OCI-LY3 (cell line): Measurements from ENCODE around the gene TNFAIP8L1.

Experiments used
- H2AFZ ChIP-seq: fragments of 200-600, 300-600 bp; shearing (Covaris generic); 2 replicates; pipeline ENCODE4 v1.6.0; 2014; ENCODE audit warnings: antibody characterized with exemption, low read depth, low read length
- H3K27ac ChIP-seq: fragments of 200-600, 300-600 bp; sonication (generic); 2 replicates; pipeline ENCODE4 v1.5.1; 2014; ENCODE audit warnings: mild to moderate bottlenecking, low read length, moderate library complexity, mixed read lengths
- H3K27me3 ChIP-seq: fragments of 200-600, 300-600 bp; sonication (generic); 2 replicates; pipeline ENCODE4 v1.6.1; 2014; ENCODE audit warnings: low read depth, low read length, mixed read lengths
- H3K36me3 ChIP-seq: fragments of 200-600, 300-600 bp; sonication (generic); replicated peaks from 2 replicates; pipeline ENCODE3; 2014; ENCODE audit warnings: low read depth, low read length, mixed read lengths
- H3K4me1 ChIP-seq: fragments of 300-600, 200-600 bp; sonication (generic); 2 replicates; pipeline ENCODE4 v1.6.1; 2014; ENCODE audit warnings: low read length, mixed read lengths
- H3K4me2 ChIP-seq: fragments of 200-600, 300-600 bp; sonication (generic); 2 replicates; pipeline ENCODE4 v1.6.1; 2014; ENCODE audit warnings: low read length, mixed read lengths
- H3K4me3 ChIP-seq: fragments of 300-600, 200-600 bp; sonication (generic); 2 replicates; pipeline ENCODE4 v1.5.1; 2014; ENCODE audit warnings: antibody characterized with exemption, mild to moderate bottlenecking, low read length, moderate library complexity
- H3K79me2 ChIP-seq: fragments of 300-600, 200-600 bp; shearing (Covaris generic); 2 replicates; pipeline ENCODE4 v1.6.1; 2014; ENCODE audit warnings: mild to moderate bottlenecking, low read length, mixed read lengths
- H3K9ac ChIP-seq: fragments of 300-600, 200-600 bp; shearing (Covaris generic); 2 replicates; pipeline ENCODE4 v1.6.0; 2014; ENCODE audit warnings: mild to moderate bottlenecking, low read length, moderate library complexity
- H3K9me3 ChIP-seq: fragments of 200-600, 300-600 bp; shearing (Covaris generic); 2 replicates; pipeline ENCODE4 v1.6.1; 2014; ENCODE audit warnings: low read length, mixed read lengths; ENCODE audit not compliant: insufficient read depth
- H4K20me1 ChIP-seq: fragments of 200-600, 300-600 bp; sonication (generic); 2 replicates; pipeline ENCODE4 v1.6.1; 2016; ENCODE audit warnings: low read length, mixed read lengths; ENCODE audit not compliant: insufficient read depth
- EZH2phosphoT487 ChIP-seq: fragments of 200-600 bp; shearing (Covaris generic); IDR thresholded peaks from 2 replicates; pipeline ENCODE4 v1.6.1; 2018; ENCODE audit warnings: antibody characterized with exemption, mixed run types, low read depth
- TF ChIP-seq, protein P1 (sequence below): fragments of 200-600, 300-600 bp; sonication (generic); IDR thresholded peaks from 2 replicates; pipeline ENCODE4 v1.5.1; 2014; ENCODE audit warnings: antibody characterized with exemption, low read length, low read depth

TNFAIP8L1 gene

DNA sequence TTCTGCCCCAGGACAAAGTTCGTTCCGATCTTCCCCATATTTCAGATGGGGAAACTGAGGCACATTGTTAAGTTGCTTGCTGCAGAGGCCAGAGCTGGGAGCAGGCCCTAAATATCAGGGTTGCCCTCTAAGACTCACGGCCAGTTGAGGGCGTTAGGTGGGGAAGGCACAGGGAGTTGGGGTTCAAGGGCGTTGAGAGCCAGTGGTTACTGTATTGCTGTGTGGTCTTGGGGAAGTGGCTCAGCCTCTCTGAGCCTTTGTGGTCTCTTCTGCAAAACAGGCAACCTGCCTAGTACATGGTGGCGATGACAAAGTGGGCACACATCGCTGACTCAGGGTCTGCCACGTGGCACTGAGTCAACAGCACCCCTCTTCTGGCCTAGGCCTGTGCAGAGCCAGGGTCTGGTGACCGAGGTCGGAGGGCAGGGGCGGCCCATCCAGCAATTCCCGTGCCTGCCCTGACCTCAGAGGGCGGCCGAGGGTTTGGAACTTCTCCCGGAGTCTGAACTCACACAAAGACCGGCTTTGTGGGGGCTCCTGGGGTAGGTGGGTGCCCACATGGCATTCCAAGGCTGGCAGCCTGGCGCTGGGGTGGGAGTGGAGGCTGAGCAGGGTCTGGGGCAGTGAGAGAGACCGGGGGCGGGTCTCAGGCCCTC lies 10.2 kb downstream of the TNFAIP8L1 start:
- 0 out of 2 replicates have a peak, but pooled peaks cover 6% of the 10 kb centered on the region for H3K79me2 ChIP-seq
- peaks cover 13% of the 10 kb centered on the region for H3K4me1 ChIP-seq
- H3K27me3 ChIP-seq = no peaks in the 10 kb centered on the region
- no peak overlapping the region for H3K9ac ChIP-seq
- H3K4me3 ChIP-seq = no peak overlapping the region
- H2AFZ ChIP-seq = no peak overlapping the region
- no peaks in the 10 kb centered on the region for H3K9me3 ChIP-seq
- no peak overlapping the region for H3K27ac ChIP-seq
- no peak for TF ChIP-seq EZH2phosphoT487
- TF ChIP-seq, protein P1, sequence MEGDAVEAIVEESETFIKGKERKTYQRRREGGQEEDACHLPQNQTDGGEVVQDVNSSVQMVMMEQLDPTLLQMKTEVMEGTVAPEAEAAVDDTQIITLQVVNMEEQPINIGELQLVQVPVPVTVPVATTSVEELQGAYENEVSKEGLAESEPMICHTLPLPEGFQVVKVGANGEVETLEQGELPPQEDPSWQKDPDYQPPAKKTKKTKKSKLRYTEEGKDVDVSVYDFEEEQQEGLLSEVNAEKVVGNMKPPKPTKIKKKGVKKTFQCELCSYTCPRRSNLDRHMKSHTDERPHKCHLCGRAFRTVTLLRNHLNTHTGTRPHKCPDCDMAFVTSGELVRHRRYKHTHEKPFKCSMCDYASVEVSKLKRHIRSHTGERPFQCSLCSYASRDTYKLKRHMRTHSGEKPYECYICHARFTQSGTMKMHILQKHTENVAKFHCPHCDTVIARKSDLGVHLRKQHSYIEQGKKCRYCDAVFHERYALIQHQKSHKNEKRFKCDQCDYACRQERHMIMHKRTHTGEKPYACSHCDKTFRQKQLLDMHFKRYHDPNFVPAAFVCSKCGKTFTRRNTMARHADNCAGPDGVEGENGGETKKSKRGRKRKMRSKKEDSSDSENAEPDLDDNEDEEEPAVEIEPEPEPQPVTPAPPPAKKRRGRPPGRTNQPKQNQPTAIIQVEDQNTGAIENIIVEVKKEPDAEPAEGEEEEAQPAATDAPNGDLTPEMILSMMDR = no peak
- 0 out of 2 replicates have a peak, but pooled peaks cover 3% of the 10 kb centered on the region for H4K20me1 ChIP-seq
- no peak overlapping the region for H3K4me2 ChIP-seq
- H3K36me3 ChIP-seq = peaks cover 15% of the 10 kb centered on the region

DNA sequence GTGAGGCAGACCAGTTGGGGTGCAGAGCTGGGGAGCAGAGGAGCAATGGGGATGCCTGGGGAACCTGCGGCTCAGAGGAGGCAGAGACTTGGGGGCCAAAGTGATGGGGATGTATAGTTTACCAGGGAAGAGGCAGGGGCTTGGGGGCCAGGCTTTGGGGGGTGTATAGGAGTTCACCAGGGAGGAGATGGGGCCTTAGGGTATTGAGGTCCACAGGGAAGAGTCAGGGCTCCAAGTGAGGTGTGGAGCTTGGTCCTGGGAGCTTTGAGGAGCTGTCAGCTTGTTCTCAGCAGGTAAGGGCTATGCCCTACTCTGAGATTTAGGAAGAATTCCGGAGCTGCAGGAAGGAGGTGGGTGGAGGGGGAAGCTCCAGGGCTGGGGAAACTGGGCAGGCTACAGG lies 10.8 kb downstream of the TNFAIP8L1 start:
- Histone ChIP-seq H3K4me3 (no peak overlapping the region), H3K27me3 (no peaks in the 10 kb centered on the region), H2AFZ (no peak overlapping the region), H3K9me3 (no peaks in the 10 kb centered on the region), H3K4me2 (no peak overlapping the region), H3K79me2 (0 out of 2 replicates have a peak, but pooled peaks cover 6% of the 10 kb centered on the region), H3K9ac (no peak overlapping the region), H3K27ac (no peak overlapping the region), H3K36me3 (peaks cover 14% of the 10 kb centered on the region), H4K20me1 (0 out of 2 replicates have a peak, but pooled peaks cover 3% of the 10 kb centered on the region), H3K4me1 (peaks cover 13% of the 10 kb centered on the region)
- TF ChIP-seq EZH2phosphoT487 = no peak
- TF ChIP-seq, protein P1 = no peak

- Histone ChIP-seq H3K4me1 (peaks cover 13% of the 10 kb centered on the region), H3K4me3 (no peak overlapping the region), H3K27me3 (no peaks in the 10 kb centered on the region), H3K9me3 (no peaks in the 10 kb centered on the region), H3K79me2 (0 out of 2 replicates have a peak, but pooled peaks cover 4% of the 10 kb centered on the region), H3K36me3 (peaks cover 15% of the 10 kb centered on the region), H4K20me1 (0 out of 2 replicates have a peak, but pooled peaks cover 3% of the 10 kb centered on the region), H3K9ac (no peak overlapping the region), H2AFZ (no peak overlapping the region), H3K27ac (no peak overlapping the region), H3K4me2 (no peak overlapping the region)
- TF ChIP-seq EZH2phosphoT487 = no peak
- TF ChIP-seq, protein P1 = no peak
These were observed 12.8 kb downstream of the TNFAIP8L1 start for GRCh38 chr19:4652075-4652474.

DNA sequence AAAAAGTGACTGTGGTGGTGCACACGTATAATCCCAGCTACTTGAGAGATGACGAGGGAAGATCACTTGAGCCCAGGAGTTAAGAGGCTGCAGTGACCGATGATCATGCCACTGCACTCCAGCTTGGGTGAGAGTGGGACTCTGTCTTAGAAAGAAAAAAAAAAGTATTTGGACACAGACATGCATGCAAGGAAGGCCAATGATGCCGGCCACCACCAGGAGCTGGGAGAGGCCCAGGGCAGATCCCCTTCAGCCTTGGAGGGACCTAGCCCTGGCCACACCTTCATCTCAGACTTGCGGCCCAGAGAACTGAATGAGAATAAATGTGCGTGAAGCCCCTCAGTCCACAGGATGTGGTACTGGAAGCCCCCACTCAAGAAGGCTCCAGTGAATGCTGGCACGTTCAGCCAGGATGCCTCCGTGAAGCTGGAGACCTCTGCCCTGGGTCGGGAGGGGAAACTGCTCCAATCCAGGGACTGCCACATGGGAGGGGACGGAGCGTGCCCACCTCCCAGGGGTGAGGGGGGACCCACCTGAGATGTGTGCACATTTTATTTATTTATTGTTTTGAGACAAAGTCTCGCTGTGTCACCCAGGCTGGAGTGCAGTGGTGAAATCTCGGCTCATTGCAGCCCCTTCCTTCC lies 14.6 kb downstream of the TNFAIP8L1 start:
- no peaks in the 10 kb centered on the region for H3K27me3 ChIP-seq
- H3K4me3 ChIP-seq = no peak overlapping the region
- no peaks in the 10 kb centered on the region for H3K4me1 ChIP-seq
- no peak overlapping the region for H3K27ac ChIP-seq
- no peaks in the 10 kb centered on the region for H3K9me3 ChIP-seq
- H3K36me3 ChIP-seq = peaks cover 22% of the 10 kb centered on the region
- H3K9ac ChIP-seq = no peak overlapping the region
- H2AFZ ChIP-seq = no peak overlapping the region
- no peak overlapping the region for H3K4me2 ChIP-seq
- TF ChIP-seq EZH2phosphoT487 = no peak
- TF ChIP-seq, protein P1 = no peak
- H3K79me2 ChIP-seq = 0 out of 2 replicates have a peak, but pooled peaks cover 4% of the 10 kb centered on the region
- 0 out of 2 replicates have a peak, but pooled peaks cover 3% of the 10 kb centered on the region for H4K20me1 ChIP-seq
